GM19193 (cell line): ENCODE data around the gene ITGB7.

Experiments used
- POLR2A ChIP-seq: IDR thresholded peaks from 4 replicates; pipeline ENCODE4 v1.6.1; 2011; ENCODE audit not compliant: insufficient read depth, insufficient read length; ENCODE audit errors: extremely low read depth

The ITGB7 gene

GRCh38 chr12:53223389-53224060, 16.5 kb upstream of the ITGB7 start:
- TF ChIP-seq POLR2A: no peak

- TF ChIP-seq POLR2A: no peak
These were observed 15.8 kb upstream of the ITGB7 start for GRCh38 chr12:53222806-53223261.

GRCh38 chr12:53222170-53222721, 15.2 kb upstream of the ITGB7 start:
- no peak for TF ChIP-seq POLR2A

- peak; percentile 71 for TF ChIP-seq POLR2A
These were observed 14.4 kb upstream of the ITGB7 start for GRCh38 chr12:53221203-53222080.

- TF ChIP-seq POLR2A: no peak
These were observed 13.7 kb upstream of the ITGB7 start for GRCh38 chr12:53220694-53221202.

- TF ChIP-seq POLR2A: no peak
These were observed 13.1 kb upstream of the ITGB7 start for GRCh38 chr12:53219956-53220693.

GRCh38 chr12:53219292-53219955, 12.4 kb upstream of the ITGB7 start:
- no peak for TF ChIP-seq POLR2A

GRCh38 chr12:53218551-53219291, 11.7 kb upstream of the ITGB7 start:
- no peak for TF ChIP-seq POLR2A

GRCh38 chr12:53217931-53218307, 10.9 kb upstream of the ITGB7 start:
- TF ChIP-seq POLR2A: no peak

- TF ChIP-seq POLR2A: no peak
These were observed 10.2 kb upstream of the ITGB7 start for GRCh38 chr12:53217051-53217930.

GRCh38 chr12:53215497-53215896, 8.4 kb upstream of the ITGB7 start:
- TF ChIP-seq POLR2A: no peak

- TF ChIP-seq POLR2A: no peak
These were observed 7.8 kb upstream of the ITGB7 start for GRCh38 chr12:53214687-53215455.

- no peak for TF ChIP-seq POLR2A
These were observed 7.2 kb upstream of the ITGB7 start for GRCh38 chr12:53214221-53214620.

- TF ChIP-seq POLR2A: no peak
These were observed 6.3 kb upstream of the ITGB7 start for GRCh38 chr12:53213348-53213747.
